MCF 10A (cell line): ENCODE data around the gene SRGAP3. TPM values are rescaled to one million over a fixed set of nuclear protein-coding genes. Genes with fewer than 3 reads are reported as not detected.

Source experiments
- BruUV-seq: library from RNA; stranded (reverse); fragments of 400-500 nt; replicated peaks from 2 replicates; lab custom pipeline; 2021; lab: Mats Ljungman, UMichigan
- CTCF ChIA-PET: fragments of 300-600 bp; sonication (Branson Sonifier 250); formaldehyde crosslinking; extraction: SDS; loops from one replicate; lab custom pipeline; 2021; ENCODE audit warnings: antibody characterized with exemption, inconsistent platforms; lab: Yijun Ruan, JAX
- POLR2A ChIA-PET: fragments of 300-600, 350-650 bp; sonication (Branson Sonifier 250); formaldehyde crosslinking; extraction: SDS; loops from one replicate; lab custom pipeline; 2020; ENCODE audit warnings: antibody characterized with exemption, inconsistent platforms; lab: Yijun Ruan, JAX
- DNase-seq: peaks from one replicate; pipeline ENCODE4 v3.0.0-alpha.2; 2018; ENCODE audit not compliant: unreplicated experiment
- H3K27ac Mint-ChIP-seq: one replicate; pipeline ENCODE4 v1.8.0; 2022; ENCODE audit warnings: mild to moderate bottlenecking, low read depth, mixed read lengths; ENCODE audit not compliant: unreplicated experiment
- H3K27me3 Mint-ChIP-seq: one replicate; pipeline ENCODE4 v1.8.0; 2022; ENCODE audit warnings: mixed read lengths; ENCODE audit not compliant: insufficient read depth, unreplicated experiment
- H3K36me3 Mint-ChIP-seq: one replicate; pipeline ENCODE4 v1.8.0; 2022; ENCODE audit warnings: mild to moderate bottlenecking, moderate library complexity, mixed read lengths; ENCODE audit not compliant: insufficient read depth, unreplicated experiment
- H3K4me1 Mint-ChIP-seq: one replicate; pipeline ENCODE4 v1.8.0; 2022; ENCODE audit warnings: mixed read lengths; ENCODE audit not compliant: insufficient read depth, unreplicated experiment
- H3K4me3 Mint-ChIP-seq: one replicate; pipeline ENCODE4 v1.8.0; 2022; ENCODE audit warnings: mild to moderate bottlenecking, moderate library complexity, mixed read lengths; ENCODE audit not compliant: unreplicated experiment
- H3K9me3 Mint-ChIP-seq: one replicate; pipeline ENCODE4 v1.8.0; 2022; ENCODE audit warnings: mixed read lengths; ENCODE audit not compliant: unreplicated experiment
- intact Hi-C: fragments of 100-400 bp; cut with micrococcal nuclease; formaldehyde crosslinking; loops from 2 replicates; pipeline ENCODE4 v1.14.1; 2022
- total RNA-seq: library from RNA; stranded (reverse); gene quantifications from 2 replicates; pipeline ENCODE4 v1.2.3, GENCODE V29; 2022
- TF ChIP-seq, protein P1 (sequence below): fragments of 200-600 bp; IDR thresholded peaks from one replicate; pipeline ENCODE4 v1.8.0; 2022; ENCODE audit warnings: antibody characterized with exemption, mild to moderate bottlenecking; ENCODE audit not compliant: unreplicated experiment

SRGAP3 gene
- total RNA-seq, 1 experiment from 2014 or later: 19.8 TPM

DNA sequence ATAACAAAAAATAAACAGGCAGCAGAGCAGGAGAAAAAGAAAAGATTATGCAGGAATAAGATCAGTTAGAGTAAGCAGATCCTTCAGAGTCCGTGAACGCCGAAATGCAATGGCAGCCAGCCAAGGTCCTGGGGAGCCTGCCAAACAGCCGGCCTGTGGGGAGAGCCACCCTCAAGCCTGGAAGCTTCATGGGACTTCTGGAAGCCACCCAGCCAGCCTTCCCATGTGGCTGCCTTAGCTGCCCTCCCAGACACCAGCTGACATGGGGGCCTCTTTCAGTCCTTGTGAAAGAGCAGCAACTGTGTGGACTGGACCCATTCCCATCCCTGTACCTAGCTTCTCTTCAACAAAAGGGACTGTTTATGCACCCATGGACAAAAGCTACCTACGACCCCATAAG is 221.3 kb downstream of the SRGAP3 start:
- Mint-ChIP-seq H3K27ac (no peak overlapping the region), H3K36me3 (peaks cover 22% of the 10 kb centered on the region), H3K9me3 (no peaks in the 10 kb centered on the region), H3K4me1 (no peaks in the 10 kb centered on the region), H3K4me3 (no peak overlapping the region), H3K27me3 (no peaks in the 10 kb centered on the region)
- BruUV-seq: no TSS peak
- TF ChIP-seq, protein P1, sequence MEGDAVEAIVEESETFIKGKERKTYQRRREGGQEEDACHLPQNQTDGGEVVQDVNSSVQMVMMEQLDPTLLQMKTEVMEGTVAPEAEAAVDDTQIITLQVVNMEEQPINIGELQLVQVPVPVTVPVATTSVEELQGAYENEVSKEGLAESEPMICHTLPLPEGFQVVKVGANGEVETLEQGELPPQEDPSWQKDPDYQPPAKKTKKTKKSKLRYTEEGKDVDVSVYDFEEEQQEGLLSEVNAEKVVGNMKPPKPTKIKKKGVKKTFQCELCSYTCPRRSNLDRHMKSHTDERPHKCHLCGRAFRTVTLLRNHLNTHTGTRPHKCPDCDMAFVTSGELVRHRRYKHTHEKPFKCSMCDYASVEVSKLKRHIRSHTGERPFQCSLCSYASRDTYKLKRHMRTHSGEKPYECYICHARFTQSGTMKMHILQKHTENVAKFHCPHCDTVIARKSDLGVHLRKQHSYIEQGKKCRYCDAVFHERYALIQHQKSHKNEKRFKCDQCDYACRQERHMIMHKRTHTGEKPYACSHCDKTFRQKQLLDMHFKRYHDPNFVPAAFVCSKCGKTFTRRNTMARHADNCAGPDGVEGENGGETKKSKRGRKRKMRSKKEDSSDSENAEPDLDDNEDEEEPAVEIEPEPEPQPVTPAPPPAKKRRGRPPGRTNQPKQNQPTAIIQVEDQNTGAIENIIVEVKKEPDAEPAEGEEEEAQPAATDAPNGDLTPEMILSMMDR: no peak
- intact Hi-C loops: no loop called here
- peak; percentile 45 for DNase-seq
- ChIA-PET CTCF (interaction anchor here (0.6 to 1.0 kb wide), 3 partner anchors 28 to 90 kb away, joined by 3 read pairs; no protein-coding TSS in a partner anchor), POLR2A (no interaction called here)

DNA sequence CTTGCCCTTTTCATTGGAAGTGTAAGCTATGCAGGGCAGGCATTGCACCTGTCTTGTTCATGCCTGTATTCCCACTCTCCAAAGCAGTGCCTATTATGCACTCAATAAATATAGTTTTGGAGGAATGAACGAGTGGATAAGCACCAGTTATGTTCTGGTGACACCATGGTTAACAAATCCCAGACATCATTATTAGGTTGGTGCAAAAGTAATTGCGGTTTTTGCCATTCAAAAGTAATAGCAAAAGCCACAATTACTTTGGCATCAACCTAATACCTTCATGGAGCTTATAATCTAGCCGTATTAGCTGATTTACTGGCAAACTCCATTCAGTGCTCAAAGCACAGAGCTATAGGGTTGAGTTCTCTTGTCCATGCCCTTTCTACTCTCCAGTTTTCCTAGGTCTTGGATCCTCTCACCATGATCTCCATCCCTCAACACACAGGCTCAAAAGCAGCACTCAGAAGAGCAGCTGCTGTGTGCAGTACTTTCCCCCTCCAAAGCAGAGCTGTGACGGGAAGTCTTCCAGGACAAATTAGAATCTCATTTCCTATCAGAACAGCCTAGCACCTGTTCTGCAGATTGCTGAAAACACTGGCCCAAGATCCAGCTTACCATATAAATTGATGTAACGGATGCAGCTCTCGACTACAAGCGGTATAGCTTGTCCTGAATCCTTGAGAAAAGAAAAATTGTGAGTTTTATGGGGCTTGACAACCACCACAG is 223.0 kb downstream of the SRGAP3 start:
- POLR2A ChIA-PET: no interaction called here
- intact Hi-C loops: no loop called here
- H3K4me3 Mint-ChIP-seq: no peak overlapping the region
- no peaks in the 10 kb centered on the region for H3K4me1 Mint-ChIP-seq
- TF ChIP-seq, protein P1: no peak
- DNase-seq: no peak
- no TSS peak for BruUV-seq
- H3K27ac Mint-ChIP-seq: no peak overlapping the region
- no peaks in the 10 kb centered on the region for H3K27me3 Mint-ChIP-seq
- H3K36me3 Mint-ChIP-seq: peaks cover 25% of the 10 kb centered on the region
- H3K9me3 Mint-ChIP-seq: no peaks in the 10 kb centered on the region
- CTCF ChIA-PET: interaction anchor here (0.5 to 1.0 kb wide), 3 partner anchors 12 to 39 kb away, joined by 3 to 4 read pairs (median 3); no protein-coding TSS in a partner anchor

DNA sequence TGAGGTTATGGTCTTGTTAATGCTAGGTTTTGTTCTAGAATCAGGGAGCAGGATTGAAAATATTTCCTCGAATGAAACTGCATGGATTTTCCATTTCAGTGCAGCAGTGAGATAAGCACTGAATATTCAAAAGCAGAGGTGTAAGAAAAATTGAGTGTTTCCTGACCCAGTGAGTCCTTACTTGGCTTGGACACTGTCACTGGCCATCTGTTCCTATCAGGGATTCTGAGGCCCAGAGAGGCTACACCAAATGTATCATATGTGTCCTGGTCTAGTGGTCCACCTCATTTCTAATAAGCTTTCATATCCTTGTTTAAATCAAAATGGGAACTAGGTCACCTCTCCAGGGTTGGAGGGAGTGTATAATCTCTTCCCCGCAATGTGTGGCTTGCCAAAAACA is 225.1 kb downstream of the SRGAP3 start:
- TF ChIP-seq, protein P1: no peak
- DNase-seq: no peak
- ChIA-PET CTCF (interaction anchor here (0.6 kb wide), 1 partner anchor 281 kb away, joined by 3 read pairs; no protein-coding TSS in a partner anchor), POLR2A (interaction anchor here (0.6 kb wide), 1 partner anchor 191 kb away, joined by 3 read pairs; no protein-coding TSS in a partner anchor)
- no TSS peak for BruUV-seq
- H3K27ac Mint-ChIP-seq: no peak overlapping the region
- intact Hi-C loops: no loop called here
- H3K4me1 Mint-ChIP-seq: no peaks in the 10 kb centered on the region
- H3K36me3 Mint-ChIP-seq: peaks cover 27% of the 10 kb centered on the region
- H3K9me3 Mint-ChIP-seq: no peaks in the 10 kb centered on the region
- H3K27me3 Mint-ChIP-seq: no peaks in the 10 kb centered on the region
- no peak overlapping the region for H3K4me3 Mint-ChIP-seq

DNA sequence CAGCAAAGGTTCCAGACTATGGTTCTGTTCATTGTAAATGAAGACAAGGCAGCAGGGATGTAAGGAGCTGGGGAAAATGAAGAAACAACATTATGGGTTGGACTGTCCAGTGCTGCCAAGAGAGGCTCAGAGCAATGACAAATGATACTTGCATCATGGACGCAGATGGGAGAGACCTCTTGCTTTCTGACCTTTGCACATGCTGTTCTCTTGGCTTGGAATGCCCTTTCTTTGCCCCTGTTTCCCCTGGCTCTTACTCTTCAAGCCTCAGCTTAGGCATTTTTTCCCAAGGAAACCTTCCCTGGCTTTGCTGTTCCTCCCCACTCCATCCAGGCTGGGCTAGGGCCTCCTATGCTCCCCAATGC is 226.2 kb downstream of the SRGAP3 start:
- no peaks in the 10 kb centered on the region for H3K27me3 Mint-ChIP-seq
- TF ChIP-seq, protein P1: no peak
- DNase-seq: no peak
- no peak overlapping the region for H3K27ac Mint-ChIP-seq
- no peak overlapping the region for H3K4me3 Mint-ChIP-seq
- H3K4me1 Mint-ChIP-seq: no peaks in the 10 kb centered on the region
- CTCF ChIA-PET: interaction anchor here (0.8 kb wide), 1 partner anchor 36 kb away, joined by 3 read pairs; no protein-coding TSS in a partner anchor
- intact Hi-C loops: no loop called here
- no peaks in the 10 kb centered on the region for H3K9me3 Mint-ChIP-seq
- peaks cover 27% of the 10 kb centered on the region for H3K36me3 Mint-ChIP-seq
- POLR2A ChIA-PET: no interaction called here
- BruUV-seq: no TSS peak
